GM19193 (cell line): ENCODE measurements around the gene SLFN12L.
A peak's percentile ranks its signal among the peaks of the same experiment; 100 is the strongest.

ENCODE experiments used
- POLR2A ChIP-seq: IDR thresholded peaks from 4 replicates; pipeline ENCODE4 v1.6.1; 2011; ENCODE audit not compliant: insufficient read depth, insufficient read length; ENCODE audit errors: extremely low read depth

Gene SLFN12L

DNA sequence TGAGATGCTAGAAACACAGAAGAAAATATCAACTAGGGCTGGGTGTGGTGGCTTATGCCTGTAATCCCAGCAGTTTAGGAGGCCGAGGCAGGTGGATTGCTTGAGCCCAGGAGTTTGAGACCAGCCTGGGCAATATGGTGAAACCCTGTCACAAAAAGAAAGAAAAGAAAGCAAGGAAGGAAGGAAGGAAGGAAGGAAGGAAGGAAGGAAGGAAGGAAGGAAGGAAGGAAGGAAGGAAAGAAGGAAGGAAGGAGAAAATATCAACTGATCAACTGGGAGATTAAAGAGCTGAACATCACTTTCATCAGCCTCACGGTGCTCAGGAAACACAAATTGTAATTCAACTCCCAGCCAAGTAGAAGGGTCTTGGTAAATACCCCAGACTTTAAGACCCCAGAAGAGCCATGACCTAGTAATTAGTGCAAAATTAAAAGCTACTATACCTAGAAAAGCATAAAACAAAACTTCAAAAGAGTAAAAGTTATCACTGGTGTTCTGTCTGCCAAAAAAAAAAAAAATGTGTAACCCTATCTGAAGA is 61.1 kb downstream of the SLFN12L start:
- no peak for TF ChIP-seq POLR2A

- TF ChIP-seq POLR2A: no peak
Observed at GRCh38 chr17:35468475-35468874, 69.0 kb downstream of the SLFN12L start.

GRCh38 chr17:35467824-35468223 is 69.7 kb downstream of the SLFN12L start:
- TF ChIP-seq POLR2A: no peak

DNA sequence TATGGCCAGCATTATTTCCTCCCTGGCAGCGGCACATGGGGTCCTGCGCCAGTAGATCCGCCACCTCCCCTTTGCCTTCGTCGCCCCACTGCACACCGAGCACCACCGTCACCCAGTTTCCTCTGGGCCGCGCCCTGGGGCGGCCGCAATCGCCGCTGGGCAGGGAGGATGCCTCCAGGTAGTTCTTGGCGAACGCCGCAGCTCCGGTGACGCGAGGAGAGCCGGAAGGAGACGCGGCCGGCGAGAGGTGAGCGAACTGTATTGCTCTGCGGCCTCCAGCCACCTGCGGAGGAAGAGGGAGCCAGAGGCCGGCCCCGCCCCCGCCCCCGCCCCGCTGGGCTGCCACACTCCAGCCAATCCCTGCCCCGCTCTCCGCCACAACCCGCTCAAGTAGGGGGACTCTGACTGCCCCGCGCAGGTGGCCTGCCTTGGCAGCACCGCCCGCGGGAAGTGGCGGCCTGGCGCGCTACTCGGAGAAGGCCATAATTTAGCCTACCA is 77.1 kb downstream of the SLFN12L start:
- peak; percentile 63 for TF ChIP-seq POLR2A

GRCh38 chr17:35453171-35453570 is 84.3 kb downstream of the SLFN12L start:
- no peak for TF ChIP-seq POLR2A

- TF ChIP-seq POLR2A: peak; percentile 45
Observed at GRCh38 chr17:35449371-35449931, 88.0 kb downstream of the SLFN12L start.

- no peak for TF ChIP-seq POLR2A
Observed at GRCh38 chr17:35448899-35449227, 88.6 kb downstream of the SLFN12L start.

- peak; percentile 74 for TF ChIP-seq POLR2A
Observed at GRCh38 chr17:35448214-35448898, 89.1 kb downstream of the SLFN12L start, which contains the start of gene SLFN13. SLFN13 (minus strand) TSS chr17:35448766; CDS start chr17:35445680, 3,086 bp downstream.

GRCh38 chr17:35447499-35447898 is 90.0 kb downstream of the SLFN12L start:
- no peak for TF ChIP-seq POLR2A

GRCh38 chr17:35438433-35438832 is 99.0 kb downstream of the SLFN12L start:
- no peak for TF ChIP-seq POLR2A

- peak; percentile 28 for TF ChIP-seq POLR2A
Observed at GRCh38 chr17:35433075-35433894, 104.2 kb downstream of the SLFN12L start.

DNA sequence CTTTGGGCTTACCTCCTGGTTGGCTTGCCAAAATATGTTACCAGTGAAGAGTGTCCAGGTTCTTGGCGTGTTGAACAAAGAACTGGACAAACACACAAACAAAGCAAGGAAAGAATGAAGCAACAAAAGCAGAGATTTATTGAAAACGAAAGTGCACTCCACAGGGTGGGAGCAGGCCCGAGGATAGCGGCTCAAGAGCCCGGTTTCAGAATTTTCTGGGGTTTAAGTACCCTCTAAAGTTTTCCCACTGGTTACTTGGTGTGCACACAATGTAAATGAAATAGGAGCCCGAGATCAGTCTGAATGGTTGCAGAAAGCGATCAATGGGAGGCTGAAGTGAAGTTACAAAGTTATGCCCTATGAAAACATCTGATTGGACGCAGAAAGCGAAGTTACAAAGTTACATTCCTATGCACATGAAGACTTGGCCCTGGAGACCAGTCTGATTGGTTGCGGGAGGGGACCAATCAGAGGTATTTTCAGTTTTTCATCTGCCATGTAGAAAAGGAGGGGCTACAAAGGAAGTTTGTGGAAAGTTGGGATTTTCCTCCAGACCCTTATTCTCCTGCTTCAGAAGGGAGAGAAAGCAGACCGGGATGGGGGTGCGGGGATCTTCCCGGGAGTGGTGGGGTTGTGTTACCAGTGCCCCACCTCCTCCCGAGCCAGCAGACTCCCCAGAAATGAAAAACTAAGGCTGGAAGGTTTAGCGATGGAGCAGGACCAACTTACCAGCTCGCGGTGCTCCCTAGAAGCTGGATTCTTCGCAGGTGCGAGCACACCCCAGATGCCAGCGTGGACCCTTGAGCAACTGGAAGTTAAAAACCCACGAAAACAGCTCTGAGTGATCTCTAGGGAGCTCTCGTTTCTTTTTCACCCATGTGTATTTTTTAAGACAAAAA is 105.1 kb downstream of the SLFN12L start, which contains the start of gene SLFN12:
Gene SLFN12 (minus strand): TSS at position 325 of the 899 bp plus-strand sequence. CDS start 9,472 bp downstream, outside the sequence.
- peak; percentile 46 for TF ChIP-seq POLR2A

DNA sequence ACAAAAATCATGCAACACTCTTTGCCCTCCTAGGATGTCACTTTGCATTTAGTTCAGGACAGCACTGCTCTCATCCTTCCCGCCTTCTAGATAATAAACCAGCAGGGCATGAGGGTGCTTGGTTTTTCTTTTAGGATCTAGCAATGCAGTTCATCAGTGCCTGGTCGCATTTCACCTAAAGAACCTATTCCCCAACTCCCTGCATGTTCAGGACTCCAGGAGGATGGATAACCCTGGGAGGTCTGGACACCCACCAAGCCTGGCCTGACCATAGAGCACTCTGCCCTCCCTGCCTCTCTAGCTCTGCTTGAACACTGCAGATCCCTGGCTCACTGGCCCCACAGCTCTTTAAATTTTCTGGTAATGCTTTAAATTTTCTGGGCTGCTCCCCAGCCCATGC is 107.8 kb downstream of the SLFN12L start:
- no peak for TF ChIP-seq POLR2A

DNA sequence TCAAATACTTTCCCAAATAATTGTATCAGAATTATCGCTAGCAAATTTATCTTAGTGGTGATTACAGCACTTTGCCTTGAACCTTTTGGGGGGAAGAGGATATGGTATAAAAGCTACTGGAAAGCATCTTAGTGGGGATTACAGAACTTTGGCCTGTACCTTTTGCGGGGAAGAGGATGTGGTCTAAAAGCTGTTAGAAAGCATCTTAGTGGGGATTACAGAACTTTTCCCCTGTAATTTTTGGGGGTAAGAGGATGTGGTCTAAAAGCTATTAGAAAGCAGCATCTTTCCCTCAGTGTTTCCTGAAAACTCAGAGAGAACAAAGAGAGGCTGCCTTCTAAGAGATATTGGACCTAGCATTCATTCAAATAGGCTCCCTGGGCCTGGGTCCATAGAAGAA is 109.2 kb downstream of the SLFN12L start:
- no peak for TF ChIP-seq POLR2A
